ENCODE measurements around the gene COL6A2. TPM values are rescaled to one million over a fixed set of nuclear protein-coding genes. Genes with fewer than 3 reads are reported as not detected.

COL6A2 gene
- total RNA-seq, result 10 to 100 TPM in 1 of 2 donors, 1 to 10 TPM in 1; 5.5 to 11.7 TPM

DNA sequence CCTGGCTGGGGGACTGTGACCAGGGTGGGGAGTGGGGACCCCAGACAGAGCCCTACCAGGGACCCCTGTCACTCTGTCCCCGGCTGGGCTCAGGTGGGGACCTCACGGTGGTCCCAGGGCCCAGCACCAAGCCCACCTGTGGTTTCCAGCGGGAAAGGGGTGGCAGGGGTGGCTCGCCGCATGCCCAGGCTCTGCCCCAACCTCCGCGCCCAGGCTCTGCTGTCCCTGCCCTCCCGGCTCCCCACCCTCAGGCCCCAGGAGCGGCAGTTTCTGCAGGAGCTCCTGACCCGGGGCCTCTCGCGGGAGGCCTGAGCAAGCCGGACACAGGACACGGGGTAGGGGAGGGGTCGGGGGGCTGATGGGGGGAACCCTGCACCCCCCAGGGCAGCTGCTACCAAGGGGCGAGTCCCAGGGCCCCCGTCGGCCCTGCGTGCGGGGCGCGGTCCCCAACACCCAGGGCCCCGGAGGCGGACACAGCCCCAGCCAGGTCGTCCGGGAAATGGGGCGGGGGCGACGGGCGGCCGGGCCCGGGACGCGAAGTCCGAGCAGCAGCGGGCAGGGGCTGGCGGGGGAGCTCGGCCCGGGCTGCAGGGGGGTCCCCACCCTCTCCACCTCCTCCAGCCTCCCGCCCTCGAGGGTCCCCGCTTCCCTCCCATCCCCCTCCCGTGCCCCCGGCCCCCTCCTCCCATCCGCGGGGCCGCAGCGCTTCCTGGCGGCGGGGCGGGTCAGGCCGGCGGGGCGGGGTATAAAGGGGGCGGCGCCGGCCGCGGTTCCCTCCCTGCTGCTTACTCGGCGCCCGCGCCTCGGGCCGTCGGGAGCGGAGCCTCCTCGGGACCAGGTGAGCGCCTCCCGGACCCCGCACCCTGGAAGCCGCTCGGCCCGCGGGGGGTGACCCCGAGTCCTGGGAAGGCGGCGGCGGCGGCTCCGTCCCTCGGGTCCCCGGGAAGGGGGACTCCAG is at the start of gene COL6A2:
Gene COL6A2 (plus strand): TSS at position 777 of the 958 bp plus-strand sequence.

DNA sequence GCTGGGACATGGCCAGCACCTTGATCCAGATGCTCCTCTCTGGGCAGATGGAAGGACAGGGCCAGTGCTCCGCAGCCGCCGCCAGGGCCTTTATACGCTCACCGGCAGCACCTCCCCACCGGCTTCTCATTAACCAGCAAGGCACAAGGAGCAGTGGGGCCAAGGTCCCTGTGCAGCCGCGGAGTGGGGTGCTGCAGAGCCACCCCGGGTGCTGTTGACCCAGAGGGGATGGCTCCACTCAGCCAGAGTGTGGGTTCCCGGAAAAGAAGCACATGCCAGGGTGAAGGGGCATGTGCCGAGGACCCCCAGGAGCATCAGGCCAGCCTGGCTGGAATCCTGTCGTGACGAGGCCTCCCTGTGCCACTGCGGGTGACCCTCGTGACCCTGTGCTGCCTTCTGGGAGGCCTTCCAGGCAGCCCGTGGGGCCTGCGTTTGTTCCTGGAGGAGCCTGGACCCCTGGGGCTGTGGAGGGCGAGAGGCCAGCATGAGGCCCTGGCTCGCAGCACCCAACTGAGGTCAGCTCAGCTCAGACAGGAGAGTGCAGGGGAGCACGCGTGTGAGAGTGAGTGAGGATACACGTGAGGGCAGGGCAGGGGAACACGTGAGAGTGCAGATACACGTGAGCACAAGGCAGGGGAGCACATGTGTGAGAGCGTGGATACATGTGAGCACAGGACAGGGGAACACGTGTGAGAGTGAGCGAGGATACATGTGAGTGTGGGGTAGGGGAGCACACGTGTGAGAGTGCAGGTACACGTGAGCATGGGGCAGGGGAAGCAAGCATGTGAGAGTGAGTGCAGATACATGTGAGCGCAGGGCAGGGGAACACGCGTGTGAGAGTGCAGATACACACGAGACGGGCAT is 57.8 kb downstream of the COL6A2 start, which contains the start of gene FTCD:
Gene FTCD (minus strand): TSS at position 66 of the 864 bp plus-strand sequence. CDS start 56 bp downstream, at position 10.

Small RNAs within 50 kb of the gene (small RNA-seq; reads per million reads assigned to genes)
- gene PSMA6P3, result 0 reads per million in 2 donors

Other genes starting within 250 kb of the COL6A2 start
- gene COL6A1, start 116.3 kb upstream of the COL6A2 start, total RNA-seq, result 10 to 100 TPM; 26.8 to 34.6 TPM
- not detected for gene FTCD, start 57.5 kb downstream of the COL6A2 start, total RNA-seq
- gene SPATC1L, start 86.3 kb downstream of the COL6A2 start, total RNA-seq, result 1 to 10 TPM; 3.1 to 6.3 TPM
- 100 to 1,000 TPM in 1 of 2 donors, 10 to 100 TPM in 1; 86.9 to 307 TPM for gene LSS, start 130.7 kb downstream of the COL6A2 start, total RNA-seq
- gene MCM3AP, start 187.5 kb downstream of the COL6A2 start, total RNA-seq, result 10 to 100 TPM; 58.2 to 79.6 TPM
- gene YBEY, start 188.2 kb downstream of the COL6A2 start, total RNA-seq, result 10 to 100 TPM in 1 of 2 donors, 1 to 10 TPM in 1; 7.3 to 10.3 TPM
- 1 to 10 TPM; 5.5 to 8.0 TPM for gene C21orf58, start 225.8 kb downstream of the COL6A2 start, total RNA-seq
- gene PCNT, start 226.0 kb downstream of the COL6A2 start, total RNA-seq, result 10 to 100 TPM; 15.7 to 16.9 TPM